Small intestine (tissue), 16 donors: ENCODE results near the gene AMBRA1. TPM values are rescaled to one million over a fixed set of nuclear protein-coding genes. Genes with fewer than 3 reads are reported as not detected.

ENCODE experiments used
- DNase-seq, 2 donors: peaks; one replicate each; pipeline versions ENCODE4 v3.0.0 to v3.0.0-alpha.2; 2013
- FAIRE-seq: peaks from 2 replicates; lab custom pipeline; 2012; peaks lifted over from hg19 to GRCh38; lab: Jason Lieb, UNC
- H3K27ac ChIP-seq, 3 donors: one replicate each; pipeline ENCODE4 v1.5.1; 2013; ENCODE audit warnings: low read length in 2 of 3, mild to moderate bottlenecking in 2 of 3, control low read depth in 1 of 3, inconsistent platforms in 1 of 3, low read depth in 1 of 3, moderate library complexity in 1 of 3
- H3K27me3 ChIP-seq, 3 donors: one replicate each; pipeline ENCODE4 v1.6.1; 2013; ENCODE audit warnings: low read length in 3 of 3, inconsistent platforms in 1 of 3; ENCODE audit not compliant: control insufficient read depth in 3 of 3, insufficient read depth in 3 of 3
- H3K36me3 ChIP-seq, 3 donors: one replicate each; pipeline ENCODE4 v1.6.1; 2013; ENCODE audit warnings: low read length in 3 of 3, inconsistent platforms in 1 of 3, low read depth in 1 of 3, mild to moderate bottlenecking in 1 of 3, moderate library complexity in 1 of 3; ENCODE audit not compliant: control insufficient read depth in 3 of 3, insufficient read depth in 2 of 3
- H3K4me1 ChIP-seq, 3 donors: one replicate each; pipeline ENCODE4 v1.6.1; 2013; ENCODE audit warnings: low read length in 2 of 3, inconsistent platforms in 1 of 3, low read depth in 1 of 3, mild to moderate bottlenecking in 1 of 3, moderate library complexity in 1 of 3; ENCODE audit not compliant: control insufficient read depth in 3 of 3, insufficient read depth in 2 of 3
- H3K4me3 ChIP-seq, 3 donors: one replicate each; pipeline ENCODE4 v1.5.1; 2013; ENCODE audit warnings: low read length in 3 of 3, control low read depth in 1 of 3, inconsistent platforms in 1 of 3, low read depth in 1 of 3, mild to moderate bottlenecking in 1 of 3, moderate library complexity in 1 of 3
- H3K9me3 ChIP-seq, 2 donors: one replicate each; pipeline ENCODE4 v1.6.1; 2013; ENCODE audit warnings: low read depth in 1 of 2, low read length in 1 of 2; ENCODE audit not compliant: control insufficient read depth in 2 of 2, insufficient read depth in 1 of 2
- WGBS, 3 donors: extraction: QIAGEN DNeasy Blood & Tissue Kit; methylation state at CpG; one replicate each; pipeline ENCODE4 v1.1.7; 2013; 5-methylcytosine and 5-hydroxymethylcytosine counted together
- long read RNA-seq, 10 donors: transcript quantifications; one replicate each; lab custom pipeline, GENCODE V29; 2026
- polyA plus RNA-seq, 4 donors: library from polyadenylated mRNA; stranded (reverse) in 3 of 4; unstranded in 1 of 4; fragments of 200-250 nt in 3 of 4; fragments of 120-200 nt in 1 of 4; gene quantifications; one replicate each; pipeline versions ENCODE4 v1.2.1 to v1.2.3, GENCODE V29; 2013
- donor health status: healthy with polysubstance abuse.
- donor health status: control.
- donor health status: control.
- donor health status: Bipolar disorder and iron deficiency.
- donor health status: healthy.

Gene AMBRA1
- 10 to 100 TPM in 2 of 4 donors, 1 to 10 TPM in 2; 7.8 to 22.2 (median 12.6) TPM for polyA plus RNA-seq
- long read RNA-seq, donor 1, full-length matches to known transcripts, result 2 of 10 reads
- long read RNA-seq, donor 1, partial matches to known transcripts, result 8 of 10 reads
- long read RNA-seq, donor 1, other reads (novel, unspliced or antisense), result 0 of 10 reads
- long read RNA-seq, donor 2, result 0 reads
- long read RNA-seq, donor 3, partial matches to known transcripts, result 0 of 2 reads
- long read RNA-seq, donor 3, other reads (novel, unspliced or antisense), result 0 of 2 reads
- long read RNA-seq, donor 4, result 0 reads
- long read RNA-seq, donor 5, result 0 reads
- long read RNA-seq, donor 6, result 0 reads
- long read RNA-seq, donor 7, result 0 reads
- long read RNA-seq, donor 8, result 0 reads
- long read RNA-seq, donor 9, result 0 reads
- long read RNA-seq, donor 10, partial matches to known transcripts, result 7 of 8 reads
- long read RNA-seq, donor 10, other reads (novel, unspliced or antisense), result 0 of 8 reads

GRCh38 chr11:46593550-46594373, at the start of gene AMBRA1:
Gene AMBRA1, minus strand, starts transcription at chr11:46594023. Its CDS starts 45,643 bp downstream, at chr11:46548380.
- H3K9me3 ChIP-seq, result no peaks in the 10 kb centered on the region
- WGBS, 3 donors, result 1 to 2% (median 1%) methylated on average over 54 of the region's 54 CpGs
- H3K27me3 ChIP-seq, result no peaks in the 10 kb centered on the region
- DNase-seq (peak; percentile 93 to 97), FAIRE-seq (no peak)
- H3K4me1 ChIP-seq, result peaks cover 2 to 12% (median 7%) of the 10 kb centered on the region in 3 donors
- peak within 1 kb of the TSS; percentile 46 to 86 (median 79) for H3K27ac ChIP-seq
- H3K36me3 ChIP-seq, result peaks cover 0 to 2% (median 0%) of the 10 kb centered on the region in 3 donors
- peak within 1 kb of the TSS; percentile 74 to 99 (median 75) for H3K4me3 ChIP-seq

GRCh38 chr11:46643531-46643930, 49.7 kb upstream of the AMBRA1 start:
- 85 to 96% (median 95%) methylated on average over 3 of the region's 3 CpGs for WGBS, 3 donors
- no peaks in the 10 kb centered on the region for H3K27me3 ChIP-seq

DNA sequence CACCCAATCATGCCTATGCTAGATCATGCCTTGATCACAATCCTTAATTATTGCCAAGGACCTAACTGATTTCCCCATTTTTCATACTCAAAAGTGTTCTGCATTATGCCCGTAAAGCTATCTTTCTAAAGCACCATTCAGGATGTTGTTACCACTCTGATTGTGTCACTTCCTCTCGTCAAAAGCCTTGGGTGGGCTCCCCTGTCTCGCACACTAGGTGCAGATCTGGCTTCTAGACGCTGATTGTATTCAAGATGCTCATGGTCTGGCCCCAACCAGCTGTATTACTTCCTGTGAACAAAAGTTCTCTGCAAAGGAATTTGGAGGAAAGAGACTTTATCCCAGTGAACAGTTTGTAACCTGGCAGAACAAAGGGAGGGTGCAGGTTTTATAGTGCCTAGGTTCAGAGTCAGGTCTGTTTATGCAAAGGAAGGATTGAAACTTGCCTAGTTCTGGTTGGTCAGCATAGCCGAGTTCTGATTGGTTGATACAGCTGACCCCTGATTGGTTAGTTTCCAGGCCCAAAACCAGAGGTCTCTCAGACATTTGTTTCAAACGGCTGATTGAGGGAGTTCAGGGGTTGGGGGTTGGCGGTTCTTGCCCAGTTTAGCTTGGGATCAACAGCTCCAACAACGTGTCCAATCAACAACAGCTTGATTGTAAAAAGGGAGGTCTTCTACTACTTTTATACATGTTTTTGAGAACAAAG, 49.0 kb upstream of the AMBRA1 start:
- H3K36me3 ChIP-seq, result peaks cover 3 to 32% (median 10%) of the 10 kb centered on the region in 3 donors
- no peak overlapping the region for H3K27ac ChIP-seq
- no peaks in the 10 kb centered on the region for H3K27me3 ChIP-seq
- peaks cover 0 to 14% (median 3%) of the 10 kb centered on the region in 3 donors for H3K4me1 ChIP-seq
- 93 to 97% (median 93%) methylated on average over 8 of the region's 8 CpGs for WGBS, 3 donors
- no peaks in the 10 kb centered on the region for H3K9me3 ChIP-seq
- no peak overlapping the region for H3K4me3 ChIP-seq
- no peak for FAIRE-seq
- DNase-seq, result no peak

More at GRCh38 chr11:46643531-46643930, 49.7 kb upstream of the AMBRA1 start:
- DNase-seq (no peak), FAIRE-seq (no peak)
- no peak overlapping the region for H3K4me3 ChIP-seq
- H3K27ac ChIP-seq, result no peak overlapping the region
- peaks cover 4 to 35% (median 12%) of the 10 kb centered on the region in 3 donors for H3K36me3 ChIP-seq
- H3K4me1 ChIP-seq, result peaks cover 0 to 14% (median 3%) of the 10 kb centered on the region in 3 donors
- no peaks in the 10 kb centered on the region for H3K9me3 ChIP-seq

DNA sequence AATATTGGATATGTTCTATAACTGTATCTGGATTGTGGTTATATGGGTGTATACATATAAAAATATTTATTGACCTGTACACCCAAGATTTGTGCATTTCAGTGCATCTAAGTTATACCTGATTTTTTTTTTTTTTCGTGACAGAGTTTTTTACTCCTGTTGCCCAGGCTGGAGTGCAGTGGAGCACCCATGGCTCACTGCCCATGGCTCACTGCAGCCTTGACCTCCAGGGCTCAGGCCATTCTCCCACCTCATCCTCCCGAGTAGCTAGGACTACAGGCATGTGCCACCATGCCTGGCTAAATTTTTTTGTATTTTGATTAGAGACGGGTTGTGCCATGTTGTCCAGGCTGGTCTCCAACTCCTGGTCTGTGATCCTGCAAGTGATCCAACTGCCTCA, 47.8 kb upstream of the AMBRA1 start:
- Histone ChIP-seq H3K36me3 (peaks cover 3 to 24% (median 6%) of the 10 kb centered on the region in 3 donors), H3K27me3 (no peaks in the 10 kb centered on the region), H3K4me3 (no peak overlapping the region), H3K4me1 (peaks cover 0 to 14% (median 3%) of the 10 kb centered on the region in 3 donors), H3K9me3 (no peaks in the 10 kb centered on the region), H3K27ac (no peak overlapping the region)
- no peak for FAIRE-seq
- no peak for DNase-seq
- WGBS, 3 donors, result 86 to 90% (median 89%) methylated on average over 3 of the region's 3 CpGs

GRCh38 chr11:46640036-46640788, 46.4 kb upstream of the AMBRA1 start:
- peaks cover 0 to 14% (median 3%) of the 10 kb centered on the region in 3 donors for H3K4me1 ChIP-seq
- H3K36me3 ChIP-seq, result peaks cover 3 to 18% (median 4%) of the 10 kb centered on the region in 3 donors
- no peak overlapping the region for H3K4me3 ChIP-seq
- H3K27ac ChIP-seq, result peak overlapping the region; percentile 52 to 68 (median 54)
- peak; percentile 83 to 84 for DNase-seq
- H3K9me3 ChIP-seq, result no peaks in the 10 kb centered on the region
- WGBS, 3 donors, result 28 to 68% (median 41%) methylated on average over 6 of the region's 6 CpGs
- no peaks in the 10 kb centered on the region for H3K27me3 ChIP-seq
- no peak for FAIRE-seq

DNA sequence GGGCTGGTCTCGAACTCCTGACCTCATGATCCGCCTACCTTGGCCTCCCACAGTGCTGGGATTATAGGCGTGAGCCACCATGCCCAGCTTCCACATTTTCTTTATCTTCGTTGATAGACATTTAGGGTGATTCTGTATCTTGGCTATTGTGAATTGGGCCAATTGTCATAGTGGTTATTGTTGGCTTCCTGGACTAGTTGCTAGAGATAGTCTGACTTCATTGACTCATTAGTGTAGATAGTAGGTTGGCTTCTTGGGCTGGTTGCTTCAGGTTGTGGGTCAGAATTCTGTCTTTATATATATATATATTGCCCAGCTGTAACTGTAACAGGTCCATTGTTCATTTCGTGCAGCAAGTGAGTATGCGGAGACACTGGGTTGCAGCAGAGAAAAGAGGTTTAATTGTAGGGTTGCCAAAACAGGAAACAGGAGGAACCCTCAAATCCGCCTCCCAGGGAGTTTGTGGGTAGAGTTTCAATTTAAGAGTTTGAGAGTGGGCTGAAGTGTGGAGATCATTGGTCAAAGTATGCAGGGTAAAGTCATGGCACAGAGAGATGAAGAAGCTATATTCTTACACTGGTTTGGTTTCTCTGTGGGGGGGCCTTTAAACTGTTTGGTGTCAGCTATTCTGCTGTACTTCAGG, 45.5 kb upstream of the AMBRA1 start:
- H3K4me3 ChIP-seq, result no peak overlapping the region
- WGBS, 3 donors, result 90 to 93% (median 91%) methylated on average over 7 of the region's 7 CpGs

DNA sequence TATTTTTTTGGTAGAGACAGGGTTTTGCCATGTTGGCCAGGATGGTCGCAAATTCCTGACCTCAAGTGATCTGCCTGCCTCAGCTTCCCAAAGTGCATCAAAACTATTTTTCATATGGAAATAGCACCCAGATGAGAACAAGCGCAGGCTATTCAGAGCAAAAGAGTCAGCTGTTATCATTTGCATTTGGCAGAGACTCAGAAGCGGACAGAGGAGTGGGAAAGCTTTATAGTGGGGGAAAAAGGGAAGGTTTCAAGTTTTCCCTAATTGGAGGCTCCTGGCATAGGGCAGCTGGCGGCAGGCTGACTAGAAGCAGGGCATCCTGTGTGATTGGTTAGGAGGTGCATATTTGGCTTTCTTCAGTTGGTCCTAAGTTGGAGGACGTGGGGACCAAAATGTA, 43.7 kb upstream of the AMBRA1 start:
- no peak for FAIRE-seq

More for the DNA sequence above, 45.5 kb upstream of the AMBRA1 start:
- FAIRE-seq (no peak), DNase-seq (peak in 1 of 2 donors; percentile 6)
- H3K36me3 ChIP-seq, result peaks cover 2 to 24% (median 2%) of the 10 kb centered on the region in 3 donors
- peak overlapping the region in 2 of 3 donors; percentile 5 to 68 for H3K27ac ChIP-seq
- H3K27me3 ChIP-seq, result no peaks in the 10 kb centered on the region
- no peaks in the 10 kb centered on the region for H3K9me3 ChIP-seq
- H3K4me1 ChIP-seq, result peaks cover 0 to 14% (median 3%) of the 10 kb centered on the region in 3 donors

More for the DNA sequence above, 43.7 kb upstream of the AMBRA1 start:
- Histone ChIP-seq H3K9me3 (no peaks in the 10 kb centered on the region), H3K27me3 (no peaks in the 10 kb centered on the region), H3K4me1 (peaks cover 0 to 16% (median 3%) of the 10 kb centered on the region in 3 donors), H3K4me3 (no peak overlapping the region), H3K36me3 (peaks cover 0 to 31% (median 1%) of the 10 kb centered on the region in 3 donors), H3K27ac (no peak overlapping the region)
- no peak for DNase-seq
- WGBS, 3 donors, result 95 to 99% (median 99%) methylated on average over 5 of the region's 5 CpGs
